ENCODE results near the gene CSE1L.
"Not testable (repeated sequence)": the region's sequence is repeated elsewhere in the genome, so short reads cannot be mapped to it uniquely, and the experiment has no call there.

The CSE1L gene

DNA sequence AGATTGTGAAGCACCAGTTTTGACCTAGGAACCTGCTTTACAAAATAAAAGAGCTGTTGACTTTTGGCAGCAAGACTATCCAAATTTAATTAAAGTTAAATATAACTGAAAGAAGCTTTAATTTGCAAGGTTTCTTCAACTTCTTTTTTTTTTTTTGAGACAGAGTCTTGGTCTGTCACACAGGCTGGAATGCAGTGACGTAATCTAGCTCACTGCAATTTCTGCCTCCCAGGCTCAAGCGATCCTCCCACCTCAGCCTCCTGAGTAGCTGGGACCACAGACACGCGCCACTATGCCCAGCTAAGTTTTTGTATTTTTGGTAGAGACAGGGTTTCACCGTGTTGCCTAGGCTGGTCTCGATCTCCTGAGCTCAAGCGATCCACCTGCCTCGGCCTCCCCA lies 13.7 kb upstream of the CSE1L start:
- Histone ChIP-seq H3K27me3 (ENCODE audit: control insufficient read depth, insufficient read depth, low read length) (no peaks in the 10 kb centered on the region), H3K27ac (ENCODE audit: low read depth, low read length) (no peak overlapping the region), H3K4me1 (ENCODE audit: control insufficient read depth, insufficient read depth, low read length) (no peaks in the 10 kb centered on the region), H3K4me3 (ENCODE audit: low read length) (no peak overlapping the region), H3K9ac (ENCODE audit: low read length) (no peak overlapping the region), H3K36me3 (ENCODE audit: control insufficient read depth, insufficient read depth, low read length) (peaks cover 16% of the 10 kb centered on the region)

DNA sequence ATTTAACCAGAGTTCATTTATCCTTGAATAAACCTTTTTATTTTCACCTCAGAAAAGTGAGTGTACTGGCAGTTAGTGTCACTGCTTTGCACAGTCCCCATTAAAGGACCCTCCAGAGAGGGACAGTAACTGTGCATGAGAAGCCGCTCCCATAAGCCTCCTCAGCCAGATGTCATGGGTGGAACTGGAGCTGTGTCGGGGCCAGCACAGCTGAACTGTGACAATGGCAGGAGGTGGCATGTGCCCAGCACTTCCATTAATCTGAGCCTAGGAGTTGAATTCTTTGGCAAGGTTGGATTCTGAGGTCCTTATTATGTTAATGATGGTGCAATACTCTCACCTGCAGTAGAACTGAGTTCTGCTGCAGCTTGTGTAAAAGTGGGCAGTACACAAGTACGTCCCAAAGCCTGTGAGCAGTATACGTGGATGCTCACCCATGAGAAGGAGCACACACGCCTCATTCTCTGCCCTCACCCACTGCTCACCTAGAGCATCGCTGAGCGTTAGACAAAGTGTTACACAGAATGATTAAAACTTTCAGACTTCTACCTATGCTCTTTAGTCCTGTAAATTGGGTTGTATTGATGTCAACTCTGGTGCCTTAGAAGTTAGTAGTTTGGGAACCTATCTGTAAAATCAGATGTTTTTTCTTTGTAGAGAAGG lies 11.9 kb upstream of the CSE1L start:
- no peak overlapping the region for H3K9ac ChIP-seq (ENCODE audit: low read length)
- H3K27me3 ChIP-seq (ENCODE audit: control insufficient read depth, insufficient read depth, low read length): no peaks in the 10 kb centered on the region
- no peaks in the 10 kb centered on the region for H3K4me1 ChIP-seq (ENCODE audit: control insufficient read depth, insufficient read depth, low read length)
- H3K27ac ChIP-seq (ENCODE audit: low read depth, low read length): no peak overlapping the region
- H3K4me3 ChIP-seq (ENCODE audit: low read length): no peak overlapping the region
- peaks cover 10% of the 10 kb centered on the region for H3K36me3 ChIP-seq (ENCODE audit: control insufficient read depth, insufficient read depth, low read length)

GRCh38 chr20:49037962-49038387 lies 8.1 kb upstream of the CSE1L start:
- no peak overlapping the region for H3K4me3 ChIP-seq (ENCODE audit: low read length)
- no peaks in the 10 kb centered on the region for H3K4me1 ChIP-seq (ENCODE audit: control insufficient read depth, insufficient read depth, low read length)
- no peak overlapping the region for H3K27ac ChIP-seq (ENCODE audit: low read depth, low read length)
- no peaks in the 10 kb centered on the region for H3K27me3 ChIP-seq (ENCODE audit: control insufficient read depth, insufficient read depth, low read length)
- no peak overlapping the region for H3K9ac ChIP-seq (ENCODE audit: low read length)
- peaks cover 5% of the 10 kb centered on the region for H3K36me3 ChIP-seq (ENCODE audit: control insufficient read depth, insufficient read depth, low read length)

GRCh38 chr20:49039854-49040253 lies 6.3 kb upstream of the CSE1L start:
- H3K4me3 ChIP-seq (ENCODE audit: low read length): no peak overlapping the region
- no peaks in the 10 kb centered on the region for H3K36me3 ChIP-seq (ENCODE audit: control insufficient read depth, insufficient read depth, low read length)
- H3K27me3 ChIP-seq (ENCODE audit: control insufficient read depth, insufficient read depth, low read length): no peaks in the 10 kb centered on the region
- H3K27ac ChIP-seq (ENCODE audit: low read depth, low read length): no peak overlapping the region
- H3K4me1 ChIP-seq (ENCODE audit: control insufficient read depth, insufficient read depth, low read length): no peaks in the 10 kb centered on the region
- H3K9ac ChIP-seq (ENCODE audit: low read length): no peak overlapping the region

DNA sequence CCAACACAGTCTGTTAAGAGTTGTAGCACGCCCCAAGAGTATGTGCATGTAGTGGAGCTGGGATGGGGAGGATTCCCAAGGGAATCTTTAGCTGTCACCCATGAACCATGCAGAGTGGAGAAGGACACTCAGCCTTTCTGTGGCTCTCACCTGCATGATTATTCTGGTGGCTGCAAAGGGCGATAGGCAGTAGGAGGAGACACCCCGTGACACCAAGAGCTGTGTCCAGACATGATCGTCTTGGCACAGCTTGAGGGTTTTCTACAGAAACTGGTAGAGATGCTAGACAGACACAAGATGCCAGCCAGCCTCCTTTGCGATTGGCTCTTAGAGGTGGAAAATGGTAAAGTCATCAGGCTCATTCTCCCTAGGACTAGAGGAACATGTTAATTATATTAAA lies 3.1 kb upstream of the CSE1L start:
- H3K36me3 ChIP-seq (ENCODE audit: control insufficient read depth, insufficient read depth, low read length): no peaks in the 10 kb centered on the region
- no peaks in the 10 kb centered on the region for H3K27me3 ChIP-seq (ENCODE audit: control insufficient read depth, insufficient read depth, low read length)
- no peak overlapping the region for H3K27ac ChIP-seq (ENCODE audit: low read depth, low read length)
- no peak overlapping the region for H3K9ac ChIP-seq (ENCODE audit: low read length)
- no peak overlapping the region for H3K4me3 ChIP-seq (ENCODE audit: low read length)
- H3K4me1 ChIP-seq (ENCODE audit: control insufficient read depth, insufficient read depth, low read length): peaks cover 6% of the 10 kb centered on the region

- H3K4me3 ChIP-seq (ENCODE audit: low read length): peak overlapping the region; percentile 100
- H3K27me3 ChIP-seq (ENCODE audit: control insufficient read depth, insufficient read depth, low read length): no peaks in the 10 kb centered on the region
- H3K9ac ChIP-seq (ENCODE audit: low read length): peak overlapping the region; percentile 24
- H3K27ac ChIP-seq (ENCODE audit: low read depth, low read length): peak overlapping the region; percentile 87
- H3K36me3 ChIP-seq (ENCODE audit: control insufficient read depth, insufficient read depth, low read length): no peaks in the 10 kb centered on the region
- peaks cover 6% of the 10 kb centered on the region for H3K4me1 ChIP-seq (ENCODE audit: control insufficient read depth, insufficient read depth, low read length)
These were observed 549 bp upstream of the CSE1L start for GRCh38 chr20:49045440-49046086.

GRCh38 chr20:49052334-49052733 lies 6.2 kb downstream of the CSE1L start:
- H3K36me3 ChIP-seq (ENCODE audit: control insufficient read depth, insufficient read depth, low read length): peaks cover 3% of the 10 kb centered on the region
- no peak overlapping the region for H3K4me3 ChIP-seq (ENCODE audit: low read length)
- no peak overlapping the region for H3K27ac ChIP-seq (ENCODE audit: low read depth, low read length)
- H3K27me3 ChIP-seq (ENCODE audit: control insufficient read depth, insufficient read depth, low read length): no peaks in the 10 kb centered on the region
- no peaks in the 10 kb centered on the region for H3K4me1 ChIP-seq (ENCODE audit: control insufficient read depth, insufficient read depth, low read length)
- H3K9ac ChIP-seq (ENCODE audit: low read length): no peak overlapping the region

- Histone ChIP-seq H3K9ac (ENCODE audit: low read length) (no peak overlapping the region), H3K27ac (ENCODE audit: low read depth, low read length) (no peak overlapping the region)
These were observed 8.0 kb downstream of the CSE1L start for GRCh38 chr20:49054056-49054643.

GRCh38 chr20:49063279-49063678 lies 17.2 kb downstream of the CSE1L start:
- H3K4me3 ChIP-seq (ENCODE audit: low read length): no peak overlapping the region
- H3K4me1 ChIP-seq (ENCODE audit: control insufficient read depth, insufficient read depth, low read length): no peaks in the 10 kb centered on the region
- H3K27ac ChIP-seq (ENCODE audit: low read depth, low read length): no peak overlapping the region
- H3K9ac ChIP-seq (ENCODE audit: low read length): no peak overlapping the region
- no peaks in the 10 kb centered on the region for H3K27me3 ChIP-seq (ENCODE audit: control insufficient read depth, insufficient read depth, low read length)
- peaks cover 8% of the 10 kb centered on the region for H3K36me3 ChIP-seq (ENCODE audit: control insufficient read depth, insufficient read depth, low read length)

More at GRCh38 chr20:49054056-49054643, 8.0 kb downstream of the CSE1L start:
- Histone ChIP-seq H3K36me3 (ENCODE audit: control insufficient read depth, insufficient read depth, low read length) (peaks cover 3% of the 10 kb centered on the region), H3K4me1 (ENCODE audit: control insufficient read depth, insufficient read depth, low read length) (no peaks in the 10 kb centered on the region), H3K4me3 (ENCODE audit: low read length) (no peak overlapping the region), H3K27me3 (ENCODE audit: control insufficient read depth, insufficient read depth, low read length) (no peaks in the 10 kb centered on the region)

DNA sequence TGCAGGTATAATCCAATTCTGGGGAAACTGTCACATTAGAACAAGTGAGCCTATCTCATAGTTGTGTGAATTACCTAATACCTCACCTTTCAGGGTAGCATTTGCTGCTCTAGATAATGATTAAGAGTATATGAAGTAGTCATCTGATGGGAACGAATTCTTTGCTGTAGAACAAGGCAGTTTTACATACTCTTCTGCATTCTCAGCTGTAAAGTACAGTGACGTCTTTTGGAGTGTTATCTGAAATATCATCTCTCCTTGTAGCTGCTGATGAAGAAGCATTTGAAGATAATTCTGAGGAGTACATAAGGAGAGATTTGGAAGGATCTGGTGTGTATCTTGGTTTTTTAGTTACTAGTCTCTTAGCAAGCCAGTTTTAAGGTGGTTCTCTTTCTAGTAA lies 28.4 kb downstream of the CSE1L start:
- Histone ChIP-seq H3K4me3 (ENCODE audit: low read length) (no peak overlapping the region), H3K9ac (ENCODE audit: low read length) (no peak overlapping the region), H3K27ac (ENCODE audit: low read depth, low read length) (no peak overlapping the region), H3K36me3 (ENCODE audit: control insufficient read depth, insufficient read depth, low read length) (peaks cover 14% of the 10 kb centered on the region), H3K4me1 (ENCODE audit: control insufficient read depth, insufficient read depth, low read length) (no peaks in the 10 kb centered on the region), H3K27me3 (ENCODE audit: control insufficient read depth, insufficient read depth, low read length) (no peaks in the 10 kb centered on the region)

DNA sequence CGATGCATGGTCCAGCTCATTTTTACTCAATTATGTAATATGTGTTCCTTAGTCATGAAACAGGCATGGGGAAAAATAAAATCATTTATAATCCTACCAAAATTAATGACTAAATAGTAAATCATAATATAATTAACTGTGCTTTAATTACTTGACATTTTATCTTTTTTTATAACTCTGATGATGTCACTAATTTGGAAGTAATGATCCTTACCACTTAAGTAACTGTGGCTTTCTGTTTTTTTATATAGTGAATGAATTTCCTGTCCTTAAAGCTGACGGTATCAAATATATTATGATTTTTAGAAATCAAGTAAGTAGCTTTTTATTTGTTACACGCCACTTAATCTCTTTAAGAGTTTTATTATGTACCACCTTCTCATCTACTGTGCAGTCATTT lies 32.2 kb downstream of the CSE1L start:
- peaks cover 14% of the 10 kb centered on the region for H3K36me3 ChIP-seq (ENCODE audit: control insufficient read depth, insufficient read depth, low read length)
- H3K4me1 ChIP-seq (ENCODE audit: control insufficient read depth, insufficient read depth, low read length): no peaks in the 10 kb centered on the region

GRCh38 chr20:49082295-49082694 lies 36.2 kb downstream of the CSE1L start:
- H3K27ac ChIP-seq (ENCODE audit: low read depth, low read length); H3K4me1 ChIP-seq (ENCODE audit: control insufficient read depth, insufficient read depth, low read length); H3K9ac ChIP-seq (ENCODE audit: low read length); H3K27me3 ChIP-seq (ENCODE audit: control insufficient read depth, insufficient read depth, low read length); H3K4me3 ChIP-seq (ENCODE audit: low read length): not testable (repeated sequence)
- peaks cover 26% of the 10 kb centered on the region for H3K36me3 ChIP-seq (ENCODE audit: control insufficient read depth, insufficient read depth, low read length)

More for the DNA sequence above, 32.2 kb downstream of the CSE1L start:
- no peak overlapping the region for H3K27ac ChIP-seq (ENCODE audit: low read depth, low read length)
- H3K9ac ChIP-seq (ENCODE audit: low read length): no peak overlapping the region
- no peaks in the 10 kb centered on the region for H3K27me3 ChIP-seq (ENCODE audit: control insufficient read depth, insufficient read depth, low read length)
- H3K4me3 ChIP-seq (ENCODE audit: low read length): no peak overlapping the region

DNA sequence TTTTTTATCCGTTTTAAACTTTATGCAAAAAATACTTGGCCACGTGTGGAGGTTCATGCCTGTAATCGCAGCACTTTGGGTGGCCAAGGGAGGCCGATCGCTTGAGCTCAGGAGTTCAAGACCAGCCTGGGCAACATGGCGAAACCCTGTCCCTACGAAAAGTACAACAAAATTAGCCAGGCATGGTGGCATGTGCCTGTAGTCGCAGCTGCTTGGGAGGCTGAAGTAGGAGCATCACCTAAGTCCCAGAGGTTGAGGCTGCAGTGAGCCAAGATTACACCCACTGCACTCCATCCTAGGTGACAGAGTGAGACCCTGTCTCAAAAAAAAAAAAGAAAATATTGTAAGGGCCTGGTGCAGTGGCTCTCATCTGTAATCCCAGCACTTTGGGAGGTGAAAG lies 45.0 kb downstream of the CSE1L start:
- Histone ChIP-seq H3K9ac (ENCODE audit: low read length) (no peak overlapping the region), H3K4me1 (ENCODE audit: control insufficient read depth, insufficient read depth, low read length) (no peaks in the 10 kb centered on the region), H3K27me3 (ENCODE audit: control insufficient read depth, insufficient read depth, low read length) (no peaks in the 10 kb centered on the region), H3K36me3 (ENCODE audit: control insufficient read depth, insufficient read depth, low read length) (peaks cover 36% of the 10 kb centered on the region), H3K27ac (ENCODE audit: low read depth, low read length) (no peak overlapping the region), H3K4me3 (ENCODE audit: low read length) (no peak overlapping the region)
